K562 (cell line): Measurements from ENCODE around the gene QPRT. TPM values are rescaled to one million over a fixed set of nuclear protein-coding genes. Genes with fewer than 3 reads are reported as not detected.
"Not testable (repeated sequence)": the region's sequence is repeated elsewhere in the genome, so short reads cannot be mapped to it uniquely, and the experiment has no call there.

ENCODE experiments used
- ATAC-seq: fragments of 200-7000 bp; cut with Tn5 transposase; 3 replicates; pipeline ENCODE4 v1.9.1; 2020; ENCODE audit warnings: moderate library complexity
- BruUV-seq: library from RNA; stranded (reverse); fragments of 400-500 nt; replicated peaks from 2 replicates; lab custom pipeline; 2021; lab: Mats Ljungman, UMichigan
- CTCF ChIA-PET: fragments of 300-600 bp; formaldehyde crosslinking; extraction: SDS; loops from one replicate; lab custom pipeline; 2021; ENCODE audit warnings: low intra/inter-chr PET ratio; lab: Yijun Ruan, JAX
- POLR2A ChIA-PET: fragments of 300-600, 350-650 bp; sonication (Branson Sonifier 250); formaldehyde crosslinking; extraction: SDS; loops from one replicate; lab custom pipeline; 2021; ENCODE audit warnings: antibody characterized with exemption, inconsistent platforms; lab: Yijun Ruan, JAX
- DNase-seq, 4 experiments: peaks; one replicate each; pipeline versions ENCODE4 v3.0.0 to v3.0.0-alpha.2; 2011 to 2018; ENCODE audit warnings: low spot score in 3 of 4, mixed read lengths in 3 of 4; ENCODE audit errors: extremely low read depth in 1 of 4
- FAIRE-seq: peaks from 2 replicates; lab custom pipeline; 2011; peaks lifted over from hg19 to GRCh38; lab: Jason Lieb, UNC
- H2AFZ ChIP-seq: 2 replicates; pipeline ENCODE4 v1.6.0; 2011; ENCODE audit warnings: low read depth, low read length, control low read depth, inconsistent platforms
- H3K27ac ChIP-seq: fragments of 200-600 bp; 3 replicates; pipeline ENCODE4 v1.8.0; 2011; ENCODE audit warnings: low read depth, mild to moderate bottlenecking, control low read depth, inconsistent platforms, low read length, moderate library complexity, mixed read lengths; ENCODE audit errors: extremely low read depth
- H3K27me3 ChIP-seq, 2 experiments: fragments of 300-600 bp in 1 of 2; 2 replicates in 1 of 2; 3 replicates in 1 of 2; pipeline versions ENCODE4 v1.6.0 to v1.8.0; 2011; ENCODE audit warnings: inconsistent platforms in 2 of 2, low read length in 2 of 2, mild to moderate bottlenecking in 1 of 2, mixed read lengths in 1 of 2, moderate library complexity in 1 of 2; ENCODE audit not compliant: control insufficient read depth in 2 of 2, insufficient read depth in 2 of 2
- H3K36me3 ChIP-seq: fragments of 300-600 bp; 3 replicates; pipeline ENCODE4 v1.8.0; 2011; ENCODE audit warnings: mild to moderate bottlenecking, low read length, inconsistent platforms; ENCODE audit not compliant: control insufficient read depth, insufficient read depth
- H3K4me1 ChIP-seq, 2 experiments: fragments of 200-600 bp in 1 of 2; replicated peaks in 1 of 2; 2 replicates in 1 of 2; 3 replicates in 1 of 2; pipeline versions ENCODE4 v1.5.1 to v1.8.0; 2011; ENCODE audit warnings: inconsistent platforms in 2 of 2, low read length in 2 of 2, mild to moderate bottlenecking in 1 of 2, mixed read lengths in 1 of 2, moderate library complexity in 1 of 2; ENCODE audit not compliant: control insufficient read depth in 2 of 2, insufficient read depth in 2 of 2
- H3K4me2 ChIP-seq: 2 replicates; pipeline ENCODE4 v1.6.1; 2011; ENCODE audit warnings: low read length, control low read depth, inconsistent platforms, mixed read lengths; ENCODE audit not compliant: insufficient read depth
- H3K4me3 ChIP-seq: fragments of 200-600 bp; sonication (generic), shearing (Covaris generic); 2 replicates; pipeline ENCODE4 v1.5.1; 2016; ENCODE audit warnings: control low read depth, inconsistent platforms
- H3K79me2 ChIP-seq: fragments of 200-600 bp; 3 replicates; pipeline ENCODE4 v1.8.0; 2011; ENCODE audit warnings: low read length, inconsistent platforms; ENCODE audit not compliant: control insufficient read depth, insufficient read depth
- H3K9ac ChIP-seq, 2 experiments: 2 replicates each; pipeline versions ENCODE4 v1.6.0 to v1.6.1; 2011; ENCODE audit warnings: low read depth in 2 of 2, low read length in 2 of 2, control low read depth in 1 of 2, inconsistent platforms in 1 of 2, mild to moderate bottlenecking in 1 of 2, mixed read lengths in 1 of 2; ENCODE audit not compliant: insufficient read depth in 1 of 2
- H3K9me1 ChIP-seq: one replicate; pipeline ENCODE4 v1.6.0; 2011; ENCODE audit warnings: inconsistent platforms, mild to moderate bottlenecking, low read length, moderate library complexity; ENCODE audit not compliant: control insufficient read depth, insufficient read depth
- H3K9me3 ChIP-seq: replicated peaks from 2 replicates; pipeline ENCODE4 v1.5.1; 2011; ENCODE audit warnings: low read depth, low read length, inconsistent platforms; ENCODE audit not compliant: control insufficient read depth, insufficient read depth
- H4K20me1 ChIP-seq: replicated peaks from 2 replicates; pipeline ENCODE4 v1.6.1; 2011; ENCODE audit warnings: low read length, inconsistent platforms, mixed read lengths; ENCODE audit not compliant: control insufficient read depth, insufficient read depth
- BCOR ChIP-seq: fragments of 450-650 bp; IDR thresholded peaks from 2 replicates; pipeline ENCODE4 v1.6.1; 2016
- ESRRA ChIP-seq: fragments of 450-650 bp; IDR thresholded peaks from 2 replicates; pipeline ENCODE4 v1.6.1; 2014; ENCODE audit warnings: low read depth, mild to moderate bottlenecking, moderate library complexity, borderline replicate concordance
- HDAC3 ChIP-seq: fragments of 450-650 bp; IDR thresholded peaks from 2 replicates; pipeline ENCODE4 v1.6.1; 2018; ENCODE audit warnings: borderline replicate concordance, mild to moderate bottlenecking, moderate library complexity; ENCODE audit not compliant: partially characterized antibody
- KLF13 ChIP-seq: fragments of 450-650 bp; IDR thresholded peaks from 2 replicates; pipeline ENCODE4 v1.6.1; 2016; ENCODE audit warnings: missing genetic modification characterization, low read depth, mild to moderate bottlenecking, missing compliant biosample characterization, moderate library complexity, borderline replicate concordance
- MBD1 ChIP-seq: fragments of 250-450 bp; sonication (Bioruptor Pico); IDR thresholded peaks from 2 replicates; pipeline ENCODE4 v1.8.0; 2022; ENCODE audit warnings: inconsistent platforms
- NCOA1 ChIP-seq: fragments of 450-650 bp; IDR thresholded peaks from 2 replicates; pipeline ENCODE4 v1.6.1; 2016; ENCODE audit warnings: low read depth
- NKRF ChIP-seq: fragments of 450-650 bp; IDR thresholded peaks from 2 replicates; pipeline ENCODE4 v1.6.1; 2016; ENCODE audit warnings: borderline replicate concordance
- PML ChIP-seq: IDR thresholded peaks from 2 replicates; pipeline ENCODE4 v1.6.1; 2012; ENCODE audit warnings: low read length, inconsistent platforms
- SMARCE1 ChIP-seq: fragments of 450-650 bp; IDR thresholded peaks from 2 replicates; pipeline ENCODE4 v1.7.1; 2016; ENCODE audit warnings: mild to moderate bottlenecking
- SOX6 ChIP-seq: fragments of 450-650 bp; IDR thresholded peaks from 2 replicates; pipeline ENCODE4 v1.6.1; 2014; ENCODE audit warnings: mild to moderate bottlenecking
- ZNF146 ChIP-seq: IDR thresholded peaks from one replicate; pipeline ENCODE4 v1.6.1; 2018; ENCODE audit warnings: missing compliant biosample characterization; ENCODE audit not compliant: unreplicated experiment
- WGBS: fragments of 100-300 bp; shearing (Covaris generic); methylation state at CpG from one replicate; pipeline ENCODE4 v1.1.6; 2016; ENCODE audit warnings: low coverage, mixed read lengths; ENCODE audit not compliant: insufficient coverage; ENCODE audit errors: missing lambda C conversion rate; 5-methylcytosine and 5-hydroxymethylcytosine counted together
- in situ Hi-C: fragments of 300-500 bp; cut with MboI; formaldehyde crosslinking; loops from 4 replicates; pipeline ENCODE4 v1.15.0; 2018; ENCODE audit warnings: inconsistent platforms, mixed read lengths
- intact Hi-C: fragments of 100-400 bp; cut with micrococcal nuclease; formaldehyde crosslinking; loops from 2 replicates; pipeline ENCODE4 v1.14.2; 2022
- polyA plus RNA-seq, 8 experiments: library from polyadenylated mRNA; depleted of rRNA in 4 of 8; stranded (reverse) in 5 of 8; unstranded in 3 of 8; fragments of >200 nt; fragmentation: Nextera tagmentation in 2 of 8; fragmentation: Illumina TruSeq in 1 of 8; extraction: Ambion mirVana in 2 of 8; extraction: Trizol in 1 of 8; gene quantifications; 2 replicates each; pipeline versions ENCODE4 v1.2.1 to v1.2.3, GENCODE V29; 2011 to 2014; ENCODE audit warnings: inconsistent platforms in 1 of 8, missing spikeins in 1 of 8
- total RNA-seq, 7 experiments: library from RNA; depleted of rRNA in 6 of 7; stranded (reverse); fragments of >200 nt in 6 of 7; fragmentation: Illumina TruSeq in 2 of 7; extraction: Trizol in 2 of 7; gene quantifications; 2 replicates each; pipeline versions ENCODE4 v1.2.1 to v1.2.3, GENCODE V29; 2011 to 2021; ENCODE audit warnings: low replicate concordance in 1 of 7

Gene QPRT
- total and polyA plus RNA-seq, 9 of the 15 experiments (the other 6 are each of a cell fraction or from before 2014, with no cell fraction given) = 7.7 to 112 (median 64.1) TPM

GRCh38 chr16:29689490-29690351 lies 10.7 kb downstream of the QPRT start (continued):
- peak; percentile 100 for TF ChIP-seq ZNF146
- peak; percentile 19; the same call in 1 of the 2 replicates for TF ChIP-seq ESRRA
- TF ChIP-seq NCOA1 = 0 out of 2 replicates have a peak, but pooled peaks have one; percentile 25
- peak; percentile 75 for TF ChIP-seq SOX6
- TF ChIP-seq NKRF = 0 out of 2 replicates have a peak, but pooled peaks have one; percentile 31
- TF ChIP-seq SMARCE1 = peak; percentile 78
- TF ChIP-seq PML = peak; percentile 50; the same call in 1 of the 2 replicates
- TF ChIP-seq KLF13 = peak; percentile 12; the same call in 1 of the 2 replicates
- TF ChIP-seq MBD1 (CRISPR knock-in tag) = peak; percentile 80; the same call in 1 of the 2 replicates
- TF ChIP-seq BCOR = peak; percentile 92
- TF ChIP-seq HDAC3 = peak; percentile 84
- TF ChIP-seq, all 486 proteins: peak for 73; not testable (repeated sequence) for 413

GRCh38 chr16:29692606-29693005 lies 13.6 kb downstream of the QPRT start:
- H3K9me3 ChIP-seq, H3K9ac ChIP-seq, H3K9me1 ChIP-seq, H3K4me3 ChIP-seq, BruUV-seq, H3K4me2 ChIP-seq, H2AFZ ChIP-seq, H4K20me1 ChIP-seq, H3K27me3 ChIP-seq, POLR2A ChIA-PET, FAIRE-seq, ATAC-seq, H3K27ac ChIP-seq, DNase-seq: not testable (repeated sequence)
- intact Hi-C loops (loop anchor here (1.0 to 5.0 kb wide), 2 partner anchors 13 to 50 kb away; partner anchors contain the start of gene QPRT), in situ Hi-C loops (loop anchor here (10.0 kb wide), 1 partner anchor 332 kb away; the partner anchor contains the start of gene C16orf92)
- H3K36me3 ChIP-seq = peaks cover 47% of the 10 kb centered on the region; the same call in 2 of the 3 replicates
- H3K79me2 ChIP-seq = peaks cover 40% of the 10 kb centered on the region
- CTCF ChIA-PET = interaction anchor here (0.6 to 0.7 kb wide), 2 partner anchors 36 to 312 kb away, joined by 4 read pairs; no protein-coding TSS in a partner anchor
- peaks cover 15 to 39% of the 10 kb centered on the region in 2 experiments; a peak in 4 of 5 replicates for H3K4me1 ChIP-seq
- 96% methylated on average over 25 of the region's 26 CpGs for WGBS
